ENCODE measurements around the gene F2.

DNA sequence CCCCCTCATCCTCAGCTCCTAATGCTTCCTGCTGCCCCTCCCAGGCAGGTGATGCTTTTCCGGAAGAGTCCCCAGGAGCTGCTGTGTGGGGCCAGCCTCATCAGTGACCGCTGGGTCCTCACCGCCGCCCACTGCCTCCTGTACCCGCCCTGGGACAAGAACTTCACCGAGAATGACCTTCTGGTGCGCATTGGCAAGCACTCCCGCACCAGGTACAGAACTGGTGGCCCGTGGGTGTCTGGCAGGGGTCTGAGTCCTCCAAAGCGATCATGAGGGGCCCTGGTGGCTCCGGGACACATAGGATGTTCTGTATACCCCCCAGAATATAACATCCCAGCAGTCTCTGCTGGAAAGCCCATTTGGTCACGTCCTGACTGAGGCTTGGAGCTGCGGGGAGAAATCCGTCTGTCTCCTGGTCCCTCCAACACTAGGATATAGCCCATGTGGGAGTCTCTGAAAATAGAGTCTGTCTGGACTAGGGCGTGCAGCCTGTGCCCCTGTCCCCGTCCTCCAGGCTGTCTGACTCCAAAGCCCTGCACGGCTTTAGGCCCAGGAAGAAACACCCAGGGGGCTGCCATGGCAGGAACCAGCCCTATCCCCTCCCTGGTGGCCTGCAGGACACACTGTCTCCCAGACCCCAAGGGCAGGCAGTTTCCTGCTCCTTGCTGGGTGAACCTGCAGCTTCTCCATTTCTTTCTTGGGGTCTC lies 9.1 kb downstream of the F2 start:
- TF ChIP-seq POLR2A (IDR thresholded peaks at IDR 0.05) (no peak), CTCF (IDR thresholded peaks at IDR 0.05) (no peak)

Measured in esophagus squamous epithelium (tissue), 4 donors.